GM12874 (cell line): Measurements from ENCODE around the gene GNE.

Experiments used
- CTCF ChIP-seq: IDR thresholded peaks from 2 replicates; pipeline ENCODE4 v1.5.1; 2011; ENCODE audit warnings: low read depth, mild to moderate bottlenecking, control low read depth, low read length, moderate library complexity; ENCODE audit not compliant: insufficient read depth

GNE gene

GRCh38 chr9:36222449-36222848 lies 35.8 kb downstream of the GNE start:
- TF ChIP-seq CTCF, result no peak

- no peak for TF ChIP-seq CTCF
Measured at GRCh38 chr9:36221667-36222066, 36.6 kb downstream of the GNE start.

- no peak for TF ChIP-seq CTCF
Measured at GRCh38 chr9:36218411-36218901, 39.8 kb downstream of the GNE start.

- TF ChIP-seq CTCF, result no peak
Measured at GRCh38 chr9:36218011-36218410, 40.2 kb downstream of the GNE start.

GRCh38 chr9:36217256-36217968 lies 40.8 kb downstream of the GNE start:
- TF ChIP-seq CTCF, result no peak

GRCh38 chr9:36214571-36214970 lies 43.7 kb downstream of the GNE start:
- TF ChIP-seq CTCF, result no peak

- TF ChIP-seq CTCF, result no peak
Measured at GRCh38 chr9:36213989-36214388, 44.3 kb downstream of the GNE start.
